Neural progenitor cell (in vitro differentiated cells): ENCODE data around the gene HYAL4.
"Not testable (repeated sequence)": the region's sequence is repeated elsewhere in the genome, so short reads cannot be mapped to it uniquely, and the experiment has no call there.

Experiments
- CTCF ChIP-seq: fragments of 200-600 bp; sonication (generic); IDR thresholded peaks from 2 replicates; pipeline ENCODE4 v1.5.1; 2017; ENCODE audit warnings: antibody characterized with exemption, mild to moderate bottlenecking
- EZH2 ChIP-seq: fragments of 200-600 bp; sonication (generic); IDR thresholded peaks from 2 replicates; pipeline ENCODE4 v1.6.1; 2017; ENCODE audit warnings: antibody characterized with exemption, mild to moderate bottlenecking, moderate library complexity
- EZH2phosphoT487 ChIP-seq: fragments of 200-600 bp; sonication (generic); IDR thresholded peaks from 2 replicates; pipeline ENCODE4 v1.6.1; 2017; ENCODE audit warnings: antibody characterized with exemption

- TF ChIP-seq EZH2phosphoT487, CTCF, EZH2: not testable (repeated sequence)
Measured at GRCh38 chr7:123839106-123839505, 5.9 kb upstream of the HYAL4 start.
